ENCODE data around the gene SNX25.
"Not testable (repeated sequence)": the region's sequence is repeated elsewhere in the genome, so short reads cannot be mapped to it uniquely, and the experiment has no call there.

SNX25 gene

GRCh38 chr4:185209031-185209851 is at the start of gene SNX25:
TSS of gene SNX25 (plus strand) at chr4:185209598. CDS start at chr4:185209827, 229 bp downstream.
- DNase-seq: peak; percentile 84 to 87

DNA sequence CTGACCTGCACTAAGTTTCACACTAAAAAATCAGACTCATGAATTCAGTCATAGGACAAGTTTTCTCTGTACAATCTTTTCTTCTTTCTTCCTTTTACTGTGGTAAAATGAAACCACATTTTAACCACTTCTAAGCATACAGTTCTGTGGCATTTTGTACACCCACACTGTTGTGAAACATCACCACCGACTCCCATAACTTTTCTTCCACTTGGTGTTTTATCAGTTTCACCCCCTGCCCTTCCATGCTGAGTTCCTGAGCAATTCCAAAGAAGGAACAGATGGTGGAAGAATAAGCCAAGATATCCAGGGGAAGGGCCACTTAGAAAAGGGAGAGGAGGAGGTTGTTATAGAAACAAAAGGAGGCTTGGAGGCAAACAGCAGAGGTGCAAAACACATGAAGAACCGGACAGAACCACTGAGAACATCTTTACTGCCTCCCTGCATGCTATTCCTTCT is 43.8 kb upstream of the SNX25 start:
- DNase-seq: peak; percentile 8 to 11

- DNase-seq: no peak
Observed at GRCh38 chr4:185167234-185167633, 42.2 kb upstream of the SNX25 start.

DNA sequence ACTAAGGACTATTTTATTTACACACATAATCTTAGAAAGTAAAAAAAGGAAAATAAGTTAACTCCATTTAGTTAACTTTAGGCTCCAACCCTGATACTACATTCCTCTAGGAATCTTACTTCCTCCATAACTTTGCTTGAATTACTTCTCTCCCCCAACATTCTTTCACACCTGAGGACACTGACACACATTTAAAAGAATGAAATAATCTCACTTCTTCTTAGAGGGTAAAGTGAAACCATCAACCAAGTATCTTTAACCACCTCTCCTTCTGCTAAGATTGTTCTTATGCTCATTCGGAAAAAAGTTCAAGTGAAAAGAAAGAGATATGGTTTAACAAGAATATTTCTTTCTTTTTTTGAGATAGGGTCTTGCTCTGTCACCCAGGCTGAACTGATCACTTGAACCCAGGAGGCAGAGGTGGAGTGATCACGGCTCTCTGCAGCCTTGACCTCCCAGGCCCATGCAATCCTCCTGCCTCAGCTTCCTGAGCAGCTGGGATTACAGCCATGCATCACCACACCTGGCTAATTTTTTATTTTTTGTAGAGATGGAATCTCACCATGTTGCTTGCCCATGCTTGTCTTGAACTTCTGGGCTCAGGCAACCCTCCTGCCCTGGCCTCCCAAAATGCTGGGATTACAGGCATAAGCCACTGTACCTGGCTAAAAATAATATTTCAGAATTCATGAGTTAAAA is 37.9 kb upstream of the SNX25 start:
- DNase-seq: no peak

DNA sequence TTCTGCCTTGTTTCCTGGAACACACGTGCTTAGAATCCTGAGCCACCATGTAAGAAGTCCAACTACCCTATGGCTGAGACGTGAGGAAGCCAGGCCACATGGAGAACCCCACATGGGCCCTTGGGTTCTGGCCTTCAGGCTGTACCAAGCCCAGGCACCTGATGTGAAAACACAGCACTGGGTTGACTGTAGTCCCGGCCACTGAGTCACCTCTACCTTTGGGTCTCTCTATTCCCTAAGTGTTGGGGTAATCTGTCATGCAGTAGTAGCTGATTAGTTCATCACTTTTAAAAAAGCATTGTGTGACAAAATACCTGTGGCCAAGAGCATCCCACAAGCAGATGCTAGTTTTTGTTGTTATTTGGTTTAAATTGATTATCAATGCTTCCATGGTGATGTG is 29.9 kb upstream of the SNX25 start:
- DNase-seq: no peak

- DNase-seq: no peak
Observed at GRCh38 chr4:185182239-185182638, 27.2 kb upstream of the SNX25 start.

DNA sequence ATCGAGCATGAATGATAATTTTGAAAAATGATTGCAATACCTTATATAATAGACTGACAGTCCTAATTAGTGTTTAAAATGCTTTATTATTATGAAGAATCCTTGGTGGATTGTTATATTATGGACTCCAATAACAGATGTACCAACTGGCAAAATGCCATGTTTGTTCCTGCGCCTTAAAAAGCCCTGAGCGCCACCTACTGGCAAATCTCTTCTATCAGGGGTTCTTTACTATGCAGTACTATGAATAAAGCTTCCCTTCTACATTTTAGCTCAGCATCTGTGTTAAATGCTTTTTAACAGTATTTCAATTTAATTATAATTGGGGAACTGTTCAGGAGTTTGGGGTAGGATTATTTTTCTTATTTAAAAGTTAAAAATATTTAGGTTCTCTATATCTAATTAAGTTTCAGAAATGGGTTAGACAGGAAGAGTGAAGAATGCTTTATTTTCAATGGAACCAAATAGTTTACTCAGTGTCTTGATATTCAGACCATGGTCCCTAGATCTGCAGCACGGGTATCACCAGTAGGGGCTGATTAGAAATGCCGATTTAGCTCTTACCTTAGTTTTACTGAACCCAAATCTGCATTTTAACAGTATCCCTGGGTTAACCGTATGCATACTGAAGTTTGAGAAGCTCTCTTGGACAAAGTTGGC is 25.6 kb upstream of the SNX25 start:
- peak; percentile 80 to 84 for DNase-seq

DNA sequence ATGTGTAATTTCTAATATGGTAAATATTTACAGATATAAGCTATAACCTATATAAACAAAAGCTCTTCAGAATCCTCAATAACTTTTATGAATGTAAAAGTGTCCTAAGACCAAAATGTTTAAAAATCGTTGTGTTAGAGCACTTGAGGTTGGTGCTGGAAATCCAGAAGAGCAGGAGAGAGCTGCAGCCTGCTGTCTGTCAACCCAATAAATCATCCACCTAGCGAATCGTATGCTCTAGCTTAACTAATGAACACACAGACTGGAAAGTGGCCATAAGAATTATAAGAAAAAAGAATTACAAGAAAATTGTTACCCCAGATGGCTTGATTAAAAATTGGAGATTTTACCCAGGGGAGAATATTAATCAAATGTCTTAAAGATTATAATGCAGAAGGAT is 22.6 kb upstream of the SNX25 start:
- no peak for DNase-seq

- no peak for DNase-seq
Observed at GRCh38 chr4:185189606-185190305, 19.6 kb upstream of the SNX25 start.

- DNase-seq: no peak
Observed at GRCh38 chr4:185190306-185190856, 19.0 kb upstream of the SNX25 start.

GRCh38 chr4:185192059-185192458 is 17.3 kb upstream of the SNX25 start:
- DNase-seq: no peak

DNA sequence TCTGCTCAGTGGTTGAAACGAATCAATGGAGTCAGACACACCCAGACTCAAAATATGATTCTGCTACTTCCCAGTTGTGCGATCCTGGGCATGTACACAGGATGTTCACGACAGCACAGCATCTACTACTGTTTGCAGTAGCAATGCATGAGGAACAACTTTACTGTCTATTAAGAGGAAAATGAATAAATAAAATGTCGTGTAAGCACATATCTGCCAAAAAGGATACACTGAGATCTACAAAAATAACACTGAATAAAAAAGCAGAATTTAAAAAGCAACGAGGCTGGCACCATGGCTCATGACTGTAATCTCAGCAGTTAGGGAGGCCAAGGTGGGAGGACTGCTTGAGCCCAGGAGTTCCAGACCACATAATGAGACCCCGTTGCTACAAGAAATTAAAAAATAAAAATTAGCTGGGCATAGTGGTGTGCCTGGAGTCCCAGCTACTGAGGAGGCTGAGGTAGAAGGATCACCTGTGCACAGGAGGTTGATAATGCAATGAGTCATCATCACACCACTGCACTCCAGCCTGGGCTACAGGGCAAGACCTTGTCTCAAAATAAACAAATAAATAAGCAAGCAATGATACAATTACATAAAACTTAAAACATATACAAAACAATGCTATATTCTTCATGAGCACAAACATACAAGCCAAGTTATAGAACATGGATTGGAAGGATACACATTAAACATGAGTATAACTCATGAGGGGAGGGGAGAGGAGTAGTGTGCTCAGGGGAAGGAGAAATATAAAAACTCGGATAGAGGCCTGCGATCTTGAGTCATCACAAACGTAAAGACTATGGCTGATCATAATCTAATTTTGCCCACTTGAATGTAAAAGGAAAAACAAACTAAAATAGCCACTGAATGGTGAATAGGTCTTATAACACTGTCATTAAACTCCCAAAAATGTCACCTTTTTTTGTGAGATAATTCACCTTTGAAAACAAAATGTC is 14.2 kb upstream of the SNX25 start:
- DNase-seq: no peak

GRCh38 chr4:185196437-185196836 is 13.0 kb upstream of the SNX25 start:
- DNase-seq: no peak

DNA sequence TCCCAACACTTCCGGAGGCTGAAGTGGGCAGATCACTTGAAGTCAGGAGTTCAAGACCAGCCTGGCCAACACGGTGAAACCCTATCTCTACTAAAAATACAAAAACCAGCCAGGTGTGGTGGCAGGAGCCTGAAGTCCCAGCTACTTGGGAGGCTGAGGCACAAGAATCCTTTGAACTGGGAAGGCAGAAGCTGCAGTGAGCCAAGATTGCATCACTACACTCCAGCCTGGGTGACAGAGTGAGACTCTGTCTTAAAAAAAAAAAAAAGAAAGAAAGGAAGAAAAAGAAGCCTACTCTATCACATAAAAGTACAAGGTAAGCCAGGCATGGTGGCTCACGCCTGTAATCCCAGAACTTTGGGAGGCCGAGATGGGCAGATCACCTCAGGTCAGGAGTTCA is 11.2 kb upstream of the SNX25 start:
- DNase-seq: not testable (repeated sequence)

GRCh38 chr4:185201977-185202962 is 7.1 kb upstream of the SNX25 start:
- DNase-seq: peak; percentile 9 to 24

DNA sequence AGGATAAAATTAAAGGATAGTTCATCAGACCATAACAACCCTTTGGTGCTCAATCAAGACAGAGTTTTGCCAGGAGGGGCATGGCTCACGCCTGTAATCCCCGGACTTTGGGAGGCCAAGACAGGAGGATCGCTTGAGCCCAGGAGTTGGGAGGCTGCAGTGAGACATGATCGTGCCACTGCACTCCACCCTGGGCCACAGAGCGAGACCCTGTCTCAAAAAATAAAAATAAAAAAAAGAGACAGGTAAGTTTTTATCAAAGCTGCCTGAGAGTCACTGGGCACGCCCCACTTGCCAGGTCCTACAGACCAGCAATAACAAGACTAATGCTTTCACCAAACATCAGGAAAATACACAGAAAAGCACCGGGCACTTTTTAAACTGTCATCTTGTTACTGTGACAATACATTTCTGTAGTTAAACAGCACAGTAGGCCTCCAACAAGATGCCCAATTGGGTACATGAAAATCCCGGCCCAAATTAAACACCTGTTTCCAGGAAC is 6.4 kb upstream of the SNX25 start:
- no peak for DNase-seq

DNA sequence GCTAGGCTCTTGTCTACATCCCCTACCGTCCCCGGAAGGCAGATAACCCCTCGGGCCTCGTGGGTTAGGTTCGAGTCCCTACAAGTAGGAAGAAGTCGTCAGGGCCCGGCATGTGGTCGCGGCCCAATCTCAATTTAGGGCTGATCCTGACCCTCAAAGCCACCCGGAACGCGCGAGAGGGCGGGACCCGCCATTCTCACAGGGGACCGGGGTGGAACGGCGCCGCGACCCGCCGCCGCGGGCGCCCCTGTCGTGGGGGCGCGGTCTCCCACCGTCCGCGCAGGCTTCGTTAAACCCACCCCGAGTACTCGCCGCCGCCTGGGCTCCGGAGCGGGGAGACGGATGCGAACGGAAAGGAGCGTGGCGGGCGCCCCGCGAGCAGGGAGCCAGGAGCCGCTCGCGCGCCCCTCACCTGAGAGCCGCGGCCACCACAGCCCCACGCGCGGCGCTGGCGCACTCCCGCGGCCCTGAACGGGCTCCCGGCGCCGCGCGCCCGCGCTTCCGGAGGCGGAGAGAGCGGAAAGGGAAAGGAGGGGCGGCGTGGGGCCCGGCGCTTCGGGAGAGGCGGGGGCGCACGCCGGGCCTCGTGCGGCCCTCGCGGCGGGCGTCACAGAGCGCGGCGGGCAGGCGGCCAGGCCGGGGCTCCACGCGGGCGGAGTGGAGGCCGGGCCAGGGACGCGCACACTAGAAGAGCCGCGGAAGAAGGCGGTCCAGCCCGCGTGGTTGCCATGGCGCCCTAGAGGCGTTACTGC is 5.7 kb upstream of the SNX25 start, which contains the start of gene CFAP97:
TSS of gene CFAP97 (minus strand) at position 515 of the 752 bp plus-strand sequence. CDS start 12,804 bp downstream, outside the sequence.
- DNase-seq: peak; percentile 79 to 84

- DNase-seq: no peak
Observed at GRCh38 chr4:185204238-185204910, 5.0 kb upstream of the SNX25 start.

Data from activated CD4-positive, alpha-beta T cell treated with anti-CD3 and anti-CD28 coated beads for 4 hours (primary cell).